CD4-positive, alpha-beta T cell treated with Interleukin-4 for 1 hour (primary cell): ENCODE measurements around the gene GABBR1.

Source experiments
- DNase-seq, 2 donors: peaks; one replicate each; pipeline ENCODE4 v3.0.0-alpha.2; 2020 to 2022

GABBR1 gene

DNA sequence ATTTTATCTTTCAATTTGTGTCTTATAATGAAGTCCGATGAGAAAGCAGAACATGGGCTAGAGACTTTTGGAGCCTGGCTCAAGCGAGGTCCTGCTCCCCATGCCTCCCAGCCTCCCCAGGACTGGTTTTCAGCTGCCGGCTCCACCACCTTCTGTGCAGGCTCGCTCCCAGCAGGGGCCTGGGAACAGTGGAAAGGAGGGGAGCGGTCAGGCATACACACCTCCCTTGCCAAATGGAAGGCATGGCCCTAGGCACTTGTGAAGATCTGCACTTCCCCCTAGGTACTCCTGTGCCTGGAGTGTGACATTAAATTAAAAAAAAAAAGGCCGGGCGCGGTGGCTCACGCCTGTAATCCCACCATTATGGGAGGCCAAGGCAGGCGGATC, 19.2 kb upstream of the GABBR1 start:
- no peak for DNase-seq

DNA sequence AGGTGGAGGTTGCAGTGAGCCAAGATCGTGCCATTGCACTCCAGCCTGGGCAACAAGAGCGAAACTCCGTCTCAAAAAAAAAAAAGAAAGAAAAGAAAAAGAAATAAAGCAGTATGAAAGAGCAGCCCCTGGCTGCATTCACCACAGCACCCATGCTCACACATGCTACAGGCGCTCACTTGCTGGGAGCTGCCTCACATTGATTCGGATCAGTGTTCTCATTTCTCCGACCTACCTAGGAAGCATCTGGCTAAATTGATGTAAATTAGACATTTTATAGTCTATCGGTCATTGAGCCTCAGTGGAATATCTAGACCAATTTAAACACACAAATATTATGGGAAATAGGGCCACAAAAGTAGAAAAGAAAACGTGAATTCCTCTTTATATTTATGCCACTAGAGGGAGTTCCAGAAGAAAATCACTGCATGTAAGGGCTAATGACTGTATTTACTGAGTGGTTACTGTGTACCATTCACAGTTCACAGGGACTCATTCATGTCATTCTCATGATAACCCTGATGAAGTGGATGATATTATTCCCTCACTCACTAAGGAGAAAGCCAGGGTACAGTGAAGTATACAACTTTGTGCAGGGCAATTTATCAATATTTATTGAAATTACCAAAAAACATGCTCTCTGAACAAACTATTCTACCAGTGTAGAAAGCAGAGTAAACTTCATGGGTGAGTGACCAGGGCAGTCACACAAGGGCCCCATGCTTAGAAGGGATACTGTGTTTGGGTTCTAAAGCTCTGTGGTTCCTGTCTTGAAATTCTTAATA, 18.6 kb upstream of the GABBR1 start:
- peak in 1 of 2 donors; percentile 65 for DNase-seq

DNA sequence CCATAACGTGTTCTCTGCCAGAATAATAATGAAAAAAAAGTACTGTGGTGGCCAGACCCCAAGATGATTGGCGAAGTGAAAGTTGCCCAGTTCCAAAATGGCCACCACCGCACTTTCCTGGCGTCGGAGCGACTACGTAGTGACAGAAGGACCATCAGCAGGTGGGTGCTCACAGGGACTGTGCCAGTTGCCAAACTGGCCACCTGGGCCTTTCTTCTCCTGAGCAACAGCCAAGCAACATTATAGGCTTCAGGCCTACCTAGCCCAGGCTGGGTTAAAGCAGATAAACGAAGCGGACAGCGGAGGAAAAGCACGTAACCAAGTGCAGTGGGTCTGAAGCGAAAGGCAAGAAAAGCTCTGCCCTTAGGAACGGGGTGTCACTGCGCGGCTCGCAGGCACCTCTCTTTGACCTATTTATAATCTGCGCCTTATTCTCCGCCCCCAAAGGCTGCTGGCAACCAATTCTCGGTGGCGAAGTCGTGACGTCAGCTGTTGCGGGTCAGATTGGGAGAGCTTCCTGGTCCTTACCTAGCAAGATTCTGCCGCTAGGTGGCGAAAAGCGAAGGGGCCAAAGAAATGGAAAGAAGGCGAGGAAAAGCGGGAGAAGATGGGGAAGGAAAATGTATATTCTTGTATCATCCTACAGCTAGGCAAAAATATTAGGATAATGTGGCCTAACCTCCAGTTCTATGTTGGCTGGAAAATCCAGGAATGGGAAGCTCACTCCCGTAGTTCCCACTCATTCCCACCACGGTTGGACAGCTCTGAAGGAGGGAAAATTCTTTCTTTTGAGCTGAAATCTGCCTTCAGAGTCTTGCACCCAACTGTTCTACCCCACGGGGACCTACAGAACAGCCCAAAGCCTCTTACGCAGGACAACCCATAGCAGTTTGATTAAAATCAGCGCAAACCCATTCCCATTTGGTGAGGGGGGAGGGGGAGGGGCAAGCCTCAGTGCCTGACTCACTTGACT, 17.0 kb upstream of the GABBR1 start:
- peak; percentile 99 for DNase-seq

DNA sequence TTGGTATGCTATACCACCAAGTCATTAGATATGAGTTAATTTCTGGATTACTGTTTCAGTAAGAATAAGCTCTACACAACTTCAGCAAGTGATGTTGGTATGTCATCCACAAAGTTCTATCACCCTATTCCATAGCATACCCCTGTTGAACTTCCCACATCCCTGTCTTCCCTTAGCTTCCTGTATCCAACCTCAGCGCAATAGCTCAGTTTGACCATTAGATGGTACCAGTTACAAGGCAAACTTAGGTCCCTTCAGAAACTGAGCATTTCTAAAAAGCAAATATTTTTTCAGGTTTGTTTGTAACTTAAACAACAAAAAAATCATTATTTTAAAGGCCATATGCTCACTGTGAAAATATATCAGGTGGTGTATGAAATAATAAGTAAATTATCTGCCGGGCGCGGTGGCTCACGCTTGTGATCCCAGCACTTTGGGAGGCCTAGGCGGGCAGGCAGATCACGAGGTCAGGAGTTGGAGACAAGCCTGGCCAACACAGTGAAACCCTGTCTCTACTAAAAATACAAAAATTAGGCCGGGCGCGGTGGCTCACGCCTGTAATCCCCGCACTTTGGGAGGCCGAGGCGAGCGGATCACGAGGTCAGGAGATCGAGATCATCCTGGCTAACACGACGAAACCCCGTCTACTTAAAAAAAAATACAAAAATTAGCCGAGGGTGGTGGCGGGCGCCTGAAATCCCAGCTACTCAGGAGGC, 15.1 kb upstream of the GABBR1 start:
- DNase-seq = no peak

DNA sequence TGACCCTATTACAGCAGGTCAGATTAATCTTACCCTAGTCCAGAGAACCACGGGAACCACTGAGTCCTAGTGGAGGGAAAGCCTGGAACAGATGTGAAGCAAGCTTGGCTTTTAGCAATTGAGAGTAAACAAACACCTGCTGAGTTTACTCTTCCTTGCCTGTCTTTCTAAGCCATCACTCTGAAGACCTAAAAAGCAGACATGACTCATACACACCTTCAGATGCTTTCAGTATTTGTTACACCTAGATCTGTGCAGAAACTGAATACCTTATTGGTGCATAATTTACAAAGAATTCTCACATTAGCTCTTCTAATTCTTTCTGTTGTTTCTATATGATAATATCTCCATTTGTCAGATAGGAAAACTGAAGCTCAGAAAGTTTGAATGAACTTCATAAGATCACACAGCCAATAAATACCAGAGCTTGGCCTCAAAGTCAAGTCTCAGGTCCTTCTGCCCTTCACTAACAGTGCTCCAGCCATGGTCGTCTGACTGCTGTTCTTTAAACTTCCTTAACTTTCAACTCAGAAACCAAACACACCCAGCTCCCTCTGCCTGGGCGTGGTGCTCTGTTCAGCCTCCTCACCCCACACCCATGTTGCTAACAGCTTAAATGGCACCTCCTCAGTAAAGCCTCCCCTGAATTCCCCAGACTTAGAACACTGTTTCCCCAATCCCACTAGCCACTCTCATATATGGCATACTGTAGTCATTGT, 8.6 kb upstream of the GABBR1 start:
- DNase-seq = peak; percentile 41 to 43

DNA sequence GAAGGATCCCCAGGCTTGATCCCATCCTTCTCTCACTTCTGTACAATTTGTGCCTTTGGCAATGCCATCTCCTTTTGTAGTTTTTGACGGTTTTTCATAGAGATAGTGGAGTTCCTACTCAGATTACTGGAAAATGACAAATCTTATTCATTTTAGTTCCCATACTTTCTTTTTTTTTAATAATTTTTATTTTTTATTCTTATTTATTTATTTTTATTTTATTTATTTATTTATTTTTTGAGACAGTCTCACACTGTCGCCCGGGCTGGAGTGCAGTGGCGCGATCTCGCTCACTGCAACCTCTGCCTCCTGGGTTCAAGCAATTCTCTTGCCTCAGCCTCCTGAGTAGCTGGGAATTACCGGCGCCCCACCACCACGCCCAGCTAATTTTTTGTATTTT, 4.3 kb upstream of the GABBR1 start:
- DNase-seq = no peak

DNA sequence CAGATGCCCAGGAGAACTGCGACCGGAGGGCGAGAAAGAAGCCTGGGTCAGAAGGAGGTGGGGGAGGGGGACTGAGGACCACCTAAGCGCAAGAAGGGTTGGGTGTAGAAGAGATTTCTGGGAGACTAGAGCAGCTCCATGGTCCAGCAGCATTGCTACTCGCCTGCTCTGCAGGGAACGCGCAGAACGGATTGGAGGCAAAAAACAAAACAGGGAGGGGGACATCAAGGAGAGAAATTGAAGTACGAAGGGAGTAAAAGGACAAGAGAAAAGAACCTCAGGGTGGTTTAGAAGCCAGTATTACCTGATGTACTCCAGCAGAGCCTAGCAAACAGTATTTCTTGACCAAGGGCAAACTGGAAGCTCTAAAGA, 537 bp upstream of the GABBR1 start:
- DNase-seq = no peak

DNA sequence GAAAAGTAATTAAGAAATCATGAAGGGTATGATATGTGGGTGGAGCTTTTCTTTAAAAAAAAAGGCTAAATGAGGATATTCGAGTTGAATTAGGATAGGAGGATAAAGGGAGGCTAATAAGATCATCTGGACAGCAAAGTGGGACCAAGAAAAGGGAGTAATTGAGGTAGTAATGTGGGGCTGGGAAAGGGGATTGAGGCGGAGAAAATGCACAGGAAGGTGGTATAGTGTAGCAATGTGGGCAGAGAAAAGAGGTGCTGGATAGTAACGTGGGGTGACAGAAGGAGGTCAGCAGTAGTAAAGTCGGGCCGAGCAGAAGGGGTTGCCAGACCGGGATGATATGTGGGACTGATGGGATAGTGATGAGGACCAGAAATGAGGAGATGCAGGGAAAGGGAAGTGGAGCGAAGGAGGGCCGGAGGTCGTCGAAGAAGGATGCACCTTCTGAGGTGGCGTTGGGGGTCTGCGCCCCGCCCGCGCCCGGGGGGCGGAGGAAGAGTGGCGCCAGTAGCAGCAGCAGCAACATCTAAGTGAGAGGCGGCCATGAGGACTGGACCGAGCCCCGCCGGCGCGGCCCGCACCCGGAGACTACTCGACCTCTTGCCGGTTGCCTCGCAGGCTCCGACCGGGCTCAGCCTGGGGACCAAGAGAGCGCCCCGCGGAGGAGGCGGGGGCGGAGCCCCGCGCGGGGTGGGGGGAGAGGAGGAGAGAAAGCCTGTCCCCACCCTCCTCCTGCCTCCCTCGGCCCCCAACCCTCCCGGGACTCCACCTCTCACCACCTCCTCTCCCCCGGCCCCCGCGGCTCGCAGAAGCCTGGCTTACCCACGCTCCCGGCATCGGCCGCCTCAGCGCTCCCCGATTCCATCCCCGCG, 887 bp downstream of the GABBR1 start:
- peak; percentile 68 to 73 for DNase-seq

DNA sequence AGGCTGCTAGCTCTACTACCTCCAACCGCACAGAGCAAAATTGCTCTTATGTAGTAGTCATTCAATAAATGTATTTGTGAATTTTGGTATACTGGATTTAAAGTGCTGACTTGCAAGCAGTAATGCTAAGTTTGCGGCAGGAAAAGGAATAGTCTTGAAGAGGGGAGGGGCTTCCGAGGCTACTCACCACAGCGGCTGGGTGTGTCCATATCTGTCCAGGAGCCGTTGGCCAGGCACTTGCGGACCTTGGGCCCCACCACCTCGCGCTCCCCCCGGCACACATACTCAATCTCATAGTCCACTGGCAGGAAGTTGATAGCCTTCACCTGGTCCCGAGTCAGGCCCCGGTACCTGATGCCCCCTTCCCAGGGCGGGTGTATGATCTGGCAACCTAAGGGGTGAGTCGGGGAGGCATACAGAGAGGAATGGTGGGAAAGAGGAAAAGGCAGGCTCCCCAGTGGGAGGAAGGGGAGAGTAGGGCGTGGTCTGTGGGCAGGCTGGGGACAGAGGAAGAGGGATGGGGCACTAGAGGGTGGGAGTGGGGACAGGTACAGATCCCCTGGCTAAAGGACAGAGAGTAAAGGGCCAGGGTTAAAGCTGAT, 1.7 kb downstream of the GABBR1 start:
- no peak for DNase-seq

DNA sequence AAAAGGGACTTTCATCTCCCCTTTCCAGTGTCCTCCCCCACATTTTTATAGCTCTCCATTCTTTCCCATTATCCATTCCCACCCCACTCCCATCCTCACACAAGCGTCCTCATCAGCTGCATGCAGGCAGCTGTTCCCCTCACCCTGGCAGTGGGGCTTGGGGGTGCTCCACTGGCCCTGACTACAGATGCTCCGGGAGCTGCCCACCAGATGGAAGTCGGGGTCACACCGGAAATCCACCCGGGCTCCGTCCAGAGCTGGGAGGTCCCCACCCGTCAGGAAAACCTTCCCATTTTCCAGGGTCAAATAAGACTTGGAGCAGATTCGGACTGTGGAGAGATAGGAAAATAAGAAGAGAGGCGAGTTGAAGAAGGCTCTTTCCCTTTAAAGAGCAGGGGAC, 2.7 kb downstream of the GABBR1 start:
- DNase-seq = no peak

DNA sequence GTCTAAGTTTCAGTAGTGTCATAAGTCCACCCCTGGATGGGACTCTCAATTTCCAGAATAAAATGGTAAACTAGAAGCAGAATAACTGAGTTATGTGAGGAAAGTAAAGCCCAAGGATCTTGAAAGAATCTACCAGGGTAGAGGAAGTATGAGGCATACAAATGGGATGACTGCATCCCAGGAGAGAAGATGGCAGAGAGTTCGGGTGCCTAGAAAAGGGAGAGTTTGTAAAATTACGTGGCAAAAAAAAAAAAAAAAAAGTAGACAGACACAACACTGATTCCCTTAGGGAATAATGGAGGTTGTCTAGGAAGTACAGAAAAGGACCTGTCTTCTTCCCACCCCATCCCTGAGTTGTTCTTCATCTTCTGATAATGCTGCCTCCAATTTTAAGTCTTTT, 3.4 kb downstream of the GABBR1 start:
- no peak for DNase-seq

DNA sequence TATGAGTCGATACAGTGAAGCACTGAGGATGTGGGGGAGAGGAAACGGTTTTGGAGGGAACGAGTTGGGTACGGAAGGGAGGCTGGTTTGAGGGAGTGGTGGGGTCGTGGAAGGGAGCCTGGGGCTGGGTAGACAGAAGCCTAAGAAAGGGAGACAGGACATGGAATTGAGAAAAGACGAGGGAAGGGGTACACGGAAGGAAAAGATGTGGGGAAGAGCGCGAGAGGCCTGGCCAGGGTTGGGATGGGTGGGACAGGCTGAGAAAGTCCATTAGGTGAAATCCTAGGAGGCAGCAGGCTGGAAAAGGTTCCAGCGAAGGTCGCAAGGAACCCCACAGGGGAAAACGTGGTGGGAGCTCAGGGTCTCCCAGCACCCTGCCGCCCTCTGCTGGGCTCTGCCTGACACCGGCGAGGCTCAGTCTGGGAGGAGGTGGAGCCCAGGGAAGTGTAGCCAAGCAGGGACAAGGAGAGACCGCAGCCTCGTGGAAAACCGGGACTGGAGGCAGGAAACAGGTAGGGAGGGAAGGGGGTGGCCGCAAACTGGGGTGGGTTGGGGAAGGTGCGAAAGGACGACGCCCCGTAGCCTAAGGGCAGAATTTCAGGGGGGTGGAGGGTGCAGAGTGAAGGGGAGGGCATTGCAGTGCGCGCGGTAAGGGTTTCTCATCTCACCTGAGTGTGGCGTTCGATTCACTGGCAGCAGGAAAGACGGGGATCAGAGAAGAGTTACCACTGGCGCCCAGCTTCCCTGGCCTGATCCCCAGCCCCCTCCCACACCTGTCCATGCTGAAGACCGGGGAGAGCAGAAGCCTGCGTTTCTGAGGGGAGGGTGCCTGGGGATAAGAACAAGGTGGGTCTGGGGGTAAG, 4.3 kb downstream of the GABBR1 start:
- peak; percentile 50 for DNase-seq

DNA sequence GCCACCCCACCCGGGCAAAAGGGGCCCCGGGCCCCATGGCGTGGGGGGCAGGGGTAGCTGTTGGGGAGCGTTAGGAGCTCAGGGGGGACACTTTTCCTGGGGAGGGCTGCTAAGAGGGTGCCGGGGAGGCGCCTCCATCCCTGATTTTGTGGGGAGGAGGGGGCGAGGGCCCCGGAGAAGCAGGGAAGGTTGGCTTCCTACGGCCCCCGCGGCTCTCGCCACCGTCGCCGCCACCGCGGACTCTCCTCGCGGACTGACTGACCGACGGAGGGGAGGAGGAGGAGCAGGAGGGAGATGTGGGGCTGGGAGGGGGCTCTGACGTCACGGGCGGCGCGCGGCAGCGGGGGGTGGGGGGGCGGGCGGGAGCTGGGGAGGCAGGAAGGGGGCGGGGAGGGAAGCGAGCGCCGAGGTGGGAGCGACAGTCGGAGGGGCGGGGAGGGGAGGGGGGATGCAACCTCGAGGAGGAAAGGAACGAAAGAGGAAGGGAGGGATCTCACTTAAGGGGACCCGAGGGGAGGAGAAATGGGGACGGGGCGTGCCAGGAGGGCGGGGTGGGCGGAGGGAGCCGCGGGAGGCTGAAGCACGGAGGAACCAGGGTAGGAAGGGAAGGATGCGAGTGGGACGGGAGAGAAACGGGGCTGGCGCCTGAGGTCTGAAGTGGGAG, 5.1 kb downstream of the GABBR1 start:
- DNase-seq = peak; percentile 65 to 76

DNA sequence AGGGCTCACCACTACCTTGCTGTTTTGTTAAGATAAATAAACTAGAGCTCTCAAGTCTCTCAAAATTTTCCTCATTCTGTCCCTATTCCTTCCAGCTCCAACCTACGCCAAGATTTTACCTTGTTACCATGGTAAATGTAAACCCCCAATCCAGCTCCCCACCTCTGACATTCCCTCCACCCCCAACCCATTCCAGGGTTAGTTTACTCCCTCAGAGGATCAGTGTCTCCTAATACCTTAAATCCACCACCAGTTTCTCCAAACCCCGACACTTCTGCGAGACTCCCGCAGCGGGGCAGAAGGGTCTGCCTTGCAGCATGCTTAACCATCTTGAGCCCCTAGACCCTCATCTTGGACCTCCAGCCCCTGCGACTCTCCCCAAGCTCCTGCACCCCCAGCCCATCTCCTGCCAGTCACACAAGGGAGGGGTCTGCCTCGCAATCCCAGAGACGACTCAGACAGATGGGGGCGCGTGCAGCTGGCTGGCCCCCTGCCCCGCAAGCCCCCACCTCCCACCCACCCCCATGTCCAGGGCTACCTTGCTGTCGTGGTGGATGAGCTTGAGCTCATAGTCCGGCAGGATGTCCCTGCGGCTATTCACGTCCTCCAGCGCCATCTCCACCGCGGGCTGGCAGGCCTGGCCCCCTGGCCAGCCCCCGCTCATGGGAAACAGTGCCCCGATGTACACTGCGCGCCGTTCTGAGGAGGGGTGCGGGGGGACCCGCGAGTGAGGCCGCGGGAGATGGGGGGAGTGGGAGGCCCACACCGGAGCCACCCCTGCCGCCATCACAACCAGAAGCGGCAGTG, 5.8 kb downstream of the GABBR1 start:
- no peak for DNase-seq

DNA sequence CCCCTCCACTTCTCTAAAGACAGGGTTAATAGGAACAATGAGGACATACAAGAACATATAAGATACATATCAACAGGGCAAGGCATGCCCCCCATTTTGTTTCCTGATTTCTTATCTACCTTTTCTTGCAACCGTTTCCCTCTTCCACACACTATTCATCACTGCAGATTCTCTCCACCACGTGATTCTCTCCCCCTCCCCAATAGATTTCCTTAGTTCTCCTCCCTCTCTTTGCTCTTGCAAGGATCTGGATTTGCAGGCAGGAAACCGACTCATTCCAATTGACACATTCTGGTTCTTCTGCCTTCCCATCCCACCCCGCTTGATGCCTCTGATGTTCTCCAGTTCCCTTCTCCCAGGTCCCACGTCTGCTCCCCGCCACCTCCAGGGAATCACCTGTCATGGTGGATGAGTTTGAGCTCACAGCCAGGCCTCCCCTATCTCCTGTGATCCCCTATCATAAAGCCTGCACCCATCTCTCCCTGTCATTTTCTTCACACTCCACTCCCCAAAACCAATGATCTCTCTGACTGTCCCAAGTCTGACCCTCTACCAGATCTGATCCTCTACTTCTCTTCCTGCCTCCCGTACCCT, 7.5 kb downstream of the GABBR1 start:
- DNase-seq = no peak

DNA sequence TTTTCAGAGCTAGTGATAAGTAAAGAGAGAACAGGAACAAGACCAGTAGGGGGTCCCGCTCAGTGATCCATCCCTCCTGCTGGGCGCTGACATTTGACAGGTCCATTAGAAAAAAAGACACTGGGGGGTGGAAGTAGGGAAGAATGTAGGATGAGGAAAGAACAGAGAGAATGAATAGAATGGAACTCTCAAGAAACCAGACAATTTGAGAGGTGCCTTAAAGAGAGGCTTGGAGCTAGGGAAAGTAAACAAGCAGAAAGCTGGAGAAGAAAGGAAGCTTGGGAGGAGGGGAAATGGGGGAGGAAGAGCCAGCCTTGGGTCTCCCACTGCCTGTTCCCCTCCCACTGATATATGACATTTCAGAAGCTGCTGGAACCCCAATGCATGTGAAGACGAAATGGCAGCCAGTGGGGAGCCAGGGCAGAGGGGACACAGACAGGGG, 8.4 kb downstream of the GABBR1 start:
- DNase-seq = no peak

DNA sequence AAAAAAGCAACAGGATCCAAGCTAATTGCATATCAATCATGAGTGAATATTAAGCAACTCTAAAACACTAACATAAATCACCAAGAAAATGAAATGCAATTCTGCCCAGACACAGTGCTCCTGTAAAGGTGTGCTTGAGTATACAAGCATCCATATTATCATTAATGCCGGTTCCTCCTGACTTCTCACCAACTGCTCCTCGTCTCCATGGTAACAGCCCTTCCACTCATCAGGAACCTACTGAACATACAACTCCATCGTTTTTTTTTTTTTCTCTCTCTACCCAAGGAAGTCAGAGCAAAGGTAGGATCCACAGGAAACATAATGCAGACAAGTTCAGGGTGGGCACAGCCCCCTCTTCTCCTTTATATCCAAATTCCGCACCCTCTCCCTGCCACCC, 12.4 kb downstream of the GABBR1 start:
- DNase-seq = no peak

DNA sequence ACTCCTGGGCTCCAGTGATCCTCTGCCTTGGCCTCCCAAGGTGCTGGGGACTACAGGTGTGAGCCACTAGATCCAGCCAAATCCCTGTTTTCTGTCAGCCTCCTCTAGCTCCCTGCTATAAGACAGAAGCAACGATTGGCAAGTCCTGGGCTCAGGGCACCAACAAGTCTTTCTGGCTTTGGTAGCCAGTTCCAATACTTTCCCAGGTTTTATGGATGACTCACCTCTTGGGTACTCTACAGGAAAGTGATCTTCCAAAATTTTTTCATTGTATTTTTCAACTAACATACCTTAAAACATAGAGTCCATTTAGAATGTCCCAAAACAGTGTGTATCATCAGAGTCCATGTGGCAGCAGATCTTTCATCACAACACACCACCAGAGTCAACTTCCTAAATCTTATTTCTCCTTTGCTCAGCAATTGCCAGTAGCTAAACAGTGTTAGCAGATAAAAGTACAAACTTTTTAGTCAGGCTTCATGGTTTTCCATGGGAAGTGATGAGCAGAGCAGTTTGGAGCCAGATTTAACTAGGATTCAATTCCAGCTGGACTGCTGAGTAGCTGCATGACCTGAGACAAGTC, 13.3 kb downstream of the GABBR1 start:
- DNase-seq = no peak
